Keratinocyte (primary cell): ENCODE data around the gene MAP3K9. TPM values are rescaled to one million over a fixed set of nuclear protein-coding genes. Genes with fewer than 3 reads are reported as not detected.

Source experiments
- DNase-seq: peaks from one replicate; pipeline ENCODE4 v3.0.0-alpha.2; 2011; ENCODE audit warnings: low read depth, missing footprints, low spot score
- FAIRE-seq: peaks from 2 replicates; lab custom pipeline; 2011; peaks lifted over from hg19 to GRCh38; lab: Jason Lieb, UNC
- H2AFZ ChIP-seq: 2 replicates; pipeline ENCODE4 v1.6.0; 2012; ENCODE audit warnings: low read length, control low read depth, inconsistent platforms; ENCODE audit not compliant: control insufficient read depth
- H3K27ac ChIP-seq: 2 replicates; pipeline ENCODE4 v1.5.1; 2011; ENCODE audit warnings: low read length; ENCODE audit not compliant: control insufficient read depth, insufficient read depth
- H3K27me3 ChIP-seq: 3 replicates; pipeline ENCODE4 v1.6.0; 2011; ENCODE audit warnings: low read length; ENCODE audit not compliant: control insufficient read depth, insufficient read depth; ENCODE audit errors: extremely low read depth
- H3K36me3 ChIP-seq, 2 experiments: 2 replicates in 1 of 2; 3 replicates in 1 of 2; pipeline ENCODE4 v1.5.1; 2011; ENCODE audit warnings: low read length in 2 of 2, mild to moderate bottlenecking in 1 of 2; ENCODE audit not compliant: control insufficient read depth in 2 of 2, insufficient read depth in 2 of 2; ENCODE audit errors: extremely low read depth in 1 of 2
- H3K4me1 ChIP-seq: 3 replicates; pipeline ENCODE4 v1.5.1; 2011; ENCODE audit warnings: low read length; ENCODE audit not compliant: control insufficient read depth, insufficient read depth; ENCODE audit errors: extremely low read depth
- H3K4me2 ChIP-seq: 3 replicates; pipeline ENCODE4 v1.6.0; 2011; ENCODE audit warnings: low read depth, low read length; ENCODE audit not compliant: control insufficient read depth, insufficient read depth; ENCODE audit errors: extremely low read depth
- H3K4me3 ChIP-seq, 3 experiments: fragments of 200-600 bp in 1 of 3; sonication (generic) in 1 of 3; 2 replicates in 2 of 3; 3 replicates in 1 of 3; pipeline ENCODE4 v1.5.1; 2011 to 2016; ENCODE audit warnings: low read length in 3 of 3, mild to moderate bottlenecking in 3 of 3, control low read depth in 2 of 3, inconsistent platforms in 1 of 3, low read depth in 1 of 3, mixed read lengths in 1 of 3, mixed run types in 1 of 3, moderate library complexity in 1 of 3; ENCODE audit not compliant: control insufficient read depth in 2 of 3, insufficient read depth in 2 of 3; ENCODE audit errors: extremely low read depth in 1 of 3
- H3K79me2 ChIP-seq: 2 replicates; pipeline ENCODE4 v1.6.0; 2012; ENCODE audit warnings: low read length; ENCODE audit not compliant: control insufficient read depth, insufficient read depth
- H3K9ac ChIP-seq: 3 replicates; pipeline ENCODE4 v1.6.0; 2011; ENCODE audit warnings: low read length; ENCODE audit not compliant: control insufficient read depth, insufficient read depth; ENCODE audit errors: extremely low read depth
- H3K9me1 ChIP-seq: 3 replicates; pipeline ENCODE4 v1.6.0; 2011; ENCODE audit warnings: low read length; ENCODE audit not compliant: control insufficient read depth, insufficient read depth; ENCODE audit errors: extremely low read depth
- H3K9me3 ChIP-seq: 2 replicates; pipeline ENCODE4 v1.5.1; 2012; ENCODE audit warnings: low read depth, low read length; ENCODE audit not compliant: control insufficient read depth
- H4K20me1 ChIP-seq: 3 replicates; pipeline ENCODE4 v1.6.0; 2011; ENCODE audit warnings: low read length; ENCODE audit not compliant: control insufficient read depth, insufficient read depth; ENCODE audit errors: extremely low read depth
- CTCF ChIP-seq, 3 experiments: IDR thresholded peaks in 1 of 3; conservative IDR thresholded peaks in 1 of 3; optimal IDR thresholded peaks in 1 of 3; 2 replicates in 2 of 3; 3 replicates in 1 of 3; pipeline versions ENCODE3 to v1.5.1; 2011; ENCODE audit warnings: low read length in 3 of 3, mild to moderate bottlenecking in 3 of 3, moderate library complexity in 2 of 3, control low read depth in 1 of 3, inconsistent platforms in 1 of 3; ENCODE audit not compliant: insufficient read depth in 2 of 3; ENCODE audit errors: extremely low read depth in 1 of 3
- EZH2 ChIP-seq: IDR thresholded peaks from one replicate; pipeline ENCODE4 v1.6.1; 2012; ENCODE audit warnings: inconsistent platforms, mild to moderate bottlenecking, low read length, moderate library complexity
- dilution Hi-C: fragments of 300-500 bp; cut with MboI; formaldehyde crosslinking; loops from one replicate; pipeline ENCODE4 v1.7.0; 2020; ENCODE audit warnings: low sequenced_read_pairs; ENCODE audit not compliant: extremely low pct_ligation_motif_present
- polyA plus RNA-seq, 5 experiments: library from polyadenylated mRNA; depleted of rRNA in 3 of 5; stranded (reverse) in 3 of 5; stranded (forward) in 1 of 5; unstranded in 1 of 5; fragments of >200 nt; gene quantifications; 1 replicate in 1 of 5; 2 replicates in 3 of 5; 3 replicates in 1 of 5; pipeline versions ENCODE4 v1.2.1 to v1.2.3, GENCODE V29; 2011 to 2012; ENCODE audit warnings: missing spikeins in 2 of 5, low read depth in 1 of 5, low replicate concordance in 1 of 5

The MAP3K9 gene
- polyA plus RNA-seq, 1 donor (not counting 4 experiments of a cell fraction or from before 2014, with no cell fraction given), result 7.2 TPM

- dilution Hi-C loops, result no loop called here
- FAIRE-seq, result no peak
- Histone ChIP-seq H3K4me2 (no peak overlapping the region), H3K36me3 (peaks cover 20 to 22% of the 10 kb centered on the region in 2 experiments), H3K27ac (no peak overlapping the region), H3K9me1 (peaks cover 6% of the 10 kb centered on the region), H3K9me3 (no peaks in the 10 kb centered on the region), H4K20me1 (peaks cover 2% of the 10 kb centered on the region), H3K9ac (no peak overlapping the region), H3K4me1 (peaks cover 15% of the 10 kb centered on the region), H3K27me3 (no peaks in the 10 kb centered on the region), H2AFZ (no peak overlapping the region), H3K79me2 (peaks cover 43% of the 10 kb centered on the region), H3K4me3 (no peak overlapping the region)
- DNase-seq, result no peak
- no peak for TF ChIP-seq CTCF (optimal IDR thresholded peaks at IDR 0.05 in 1 of 3, IDR thresholded peaks at IDR 0.05 in 1 of 3, conservative IDR thresholded peaks at IDR 0.05 in 1 of 3; ENCODE audit: extremely low read depth in 1 of 3, insufficient read depth in 2 of 3, low read length in 3 of 3)
- TF ChIP-seq EZH2, result no peak
Observed at GRCh38 chr14:70794294-70794693, 15.0 kb downstream of the MAP3K9 start.

- dilution Hi-C loops, result no loop called here
- H3K79me2 ChIP-seq, result peaks cover 48% of the 10 kb centered on the region
Observed at GRCh38 chr14:70793637-70794036, 15.7 kb downstream of the MAP3K9 start.

More at GRCh38 chr14:70793637-70794036, 15.7 kb downstream of the MAP3K9 start:
- peaks cover 6% of the 10 kb centered on the region for H3K9me1 ChIP-seq
- no peak overlapping the region for H3K4me2 ChIP-seq
- H3K4me1 ChIP-seq, result peaks cover 21% of the 10 kb centered on the region
- H3K27ac ChIP-seq, result no peak overlapping the region
- FAIRE-seq, result no peak
- H3K9ac ChIP-seq, result no peak overlapping the region
- H4K20me1 ChIP-seq, result peaks cover 2% of the 10 kb centered on the region
- no peaks in the 10 kb centered on the region for H3K27me3 ChIP-seq
- no peak for TF ChIP-seq EZH2
- no peak for TF ChIP-seq CTCF (optimal IDR thresholded peaks at IDR 0.05 in 1 of 3, IDR thresholded peaks at IDR 0.05 in 1 of 3, conservative IDR thresholded peaks at IDR 0.05 in 1 of 3; ENCODE audit: extremely low read depth in 1 of 3, insufficient read depth in 2 of 3, low read length in 3 of 3)
- no peak overlapping the region for H2AFZ ChIP-seq
- H3K4me3 ChIP-seq, result no peak overlapping the region
- no peak for DNase-seq
- H3K9me3 ChIP-seq, result no peaks in the 10 kb centered on the region
- peaks cover 20 to 29% of the 10 kb centered on the region in 2 experiments for H3K36me3 ChIP-seq
